Osteoblast (primary cell): ENCODE measurements around the gene TNRC18. TPM values are rescaled to one million over a fixed set of nuclear protein-coding genes. Genes with fewer than 3 reads are reported as not detected.

Source experiments
- DNase-seq: peaks from one replicate; pipeline ENCODE4 v3.0.0; 2011; ENCODE audit warnings: low spot score, mixed read lengths; ENCODE audit not compliant: insufficient read length; ENCODE audit errors: missing footprints
- H2AFZ ChIP-seq: 2 replicates; pipeline ENCODE4 v1.6.0; 2011; ENCODE audit warnings: mild to moderate bottlenecking, low read length
- H3K27ac ChIP-seq: 2 replicates; pipeline ENCODE4 v1.5.1; 2011; ENCODE audit warnings: mild to moderate bottlenecking, low read depth, low read length, moderate library complexity
- H3K27me3 ChIP-seq: 2 replicates; pipeline ENCODE4 v1.6.0; 2012; ENCODE audit warnings: mild to moderate bottlenecking, control low read depth, inconsistent platforms, low read length, moderate library complexity; ENCODE audit not compliant: insufficient read depth
- H3K36me3 ChIP-seq: 2 replicates; pipeline ENCODE4 v1.5.1; 2011; ENCODE audit warnings: mild to moderate bottlenecking, low read length, control low read depth, moderate library complexity; ENCODE audit not compliant: insufficient read depth
- H3K4me1 ChIP-seq: 2 replicates; pipeline ENCODE4 v1.5.1; 2011; ENCODE audit warnings: mild to moderate bottlenecking, low read length, control low read depth, moderate library complexity; ENCODE audit not compliant: insufficient read depth
- H3K4me2 ChIP-seq: 2 replicates; pipeline ENCODE4 v1.6.0; 2011; ENCODE audit warnings: mild to moderate bottlenecking, low read length; ENCODE audit not compliant: insufficient read depth
- H3K4me3 ChIP-seq: fragments of 200-600 bp; sonication (generic); 3 replicates; pipeline ENCODE4 v1.5.1; 2012; ENCODE audit warnings: mild to moderate bottlenecking, low read length, inconsistent platforms; ENCODE audit not compliant: insufficient read depth
- H3K79me2 ChIP-seq: 2 replicates; pipeline ENCODE4 v1.6.0; 2012; ENCODE audit warnings: mild to moderate bottlenecking, low read length, control low read depth, inconsistent platforms; ENCODE audit not compliant: insufficient read depth
- H3K9me3 ChIP-seq: 2 replicates; pipeline ENCODE4 v1.5.1; 2011; ENCODE audit warnings: low read depth, low read length, control low read depth
- H4K20me1 ChIP-seq: 2 replicates; pipeline ENCODE4 v1.6.0; 2012; ENCODE audit warnings: mild to moderate bottlenecking, low read length, control low read depth; ENCODE audit not compliant: insufficient read depth
- CTCF ChIP-seq: IDR thresholded peaks from 2 replicates; pipeline ENCODE4 v1.5.1; 2011; ENCODE audit warnings: mild to moderate bottlenecking, low read depth, low read length, moderate library complexity; ENCODE audit errors: extremely low read depth
- total RNA-seq: library from RNA; depleted of rRNA; stranded (reverse); fragments of >200 nt; gene quantifications from 2 replicates; pipeline ENCODE4 v1.2.3, GENCODE V29; 2012

The TNRC18 gene
- total RNA-seq, 1 donor = 83.6 TPM

DNA sequence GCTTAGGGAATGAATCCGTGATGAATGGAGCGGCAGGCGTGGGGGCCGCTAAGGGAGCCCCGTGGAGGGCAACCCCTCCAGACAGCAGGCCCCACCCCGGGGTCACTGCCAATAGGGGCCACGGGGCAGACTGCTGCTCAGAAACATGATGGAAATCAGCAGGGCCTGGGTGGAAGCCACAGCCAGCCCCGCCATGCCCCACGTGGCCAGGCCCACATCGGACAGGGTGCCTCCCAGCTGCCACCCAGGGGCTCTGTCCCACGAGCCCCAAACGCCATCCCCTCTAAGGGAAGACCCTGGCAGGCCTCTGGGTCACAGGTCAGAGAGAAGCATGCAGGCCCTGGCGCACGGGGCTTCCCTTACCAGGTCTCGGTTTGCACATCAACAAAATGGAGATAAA, 28.4 kb downstream of the TNRC18 start:
- Histone ChIP-seq H3K4me3 (no peak overlapping the region), H3K9me3 (no peaks in the 10 kb centered on the region), H3K4me2 (no peak overlapping the region), H3K27ac (peak overlapping the region; percentile 31), H3K36me3 (peaks cover 34% of the 10 kb centered on the region), H3K27me3 (no peaks in the 10 kb centered on the region), H3K4me1 (peaks cover 10% of the 10 kb centered on the region), H4K20me1 (peaks cover 51% of the 10 kb centered on the region), H3K79me2 (peaks cover 96% of the 10 kb centered on the region), H2AFZ (no peak overlapping the region)
- no peak for DNase-seq
- TF ChIP-seq CTCF = no peak

GRCh38 chr7:5394264-5395105, 29.1 kb downstream of the TNRC18 start:
- peak; percentile 74 for DNase-seq
- Histone ChIP-seq H3K4me2 (no peak overlapping the region), H4K20me1 (peaks cover 48% of the 10 kb centered on the region)

DNA sequence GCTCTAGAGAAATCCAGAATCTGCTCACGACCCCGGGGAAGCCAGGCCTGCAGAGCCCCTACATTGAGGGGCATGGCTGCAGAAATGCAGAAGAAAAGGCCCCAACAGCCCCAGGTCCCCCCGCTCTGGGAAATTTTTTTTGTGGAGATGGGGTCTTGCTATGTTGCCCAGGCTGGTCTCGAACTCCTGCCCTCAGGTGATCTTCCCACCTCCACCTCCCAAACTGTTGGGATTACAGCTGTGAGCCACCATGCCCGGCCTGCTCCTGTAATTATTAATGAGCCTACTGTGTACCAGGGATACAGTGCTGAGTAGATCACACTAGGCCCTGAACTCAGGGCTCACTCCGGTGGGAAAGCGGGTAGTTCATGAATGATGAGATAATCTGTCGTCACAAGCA, 29.9 kb downstream of the TNRC18 start:
- Histone ChIP-seq H4K20me1 (peaks cover 48% of the 10 kb centered on the region), H3K4me1 (peaks cover 10% of the 10 kb centered on the region), H3K36me3 (peaks cover 43% of the 10 kb centered on the region), H3K27ac (no peak overlapping the region), H2AFZ (no peak overlapping the region), H3K4me2 (no peak overlapping the region), H3K4me3 (no peak overlapping the region), H3K27me3 (no peaks in the 10 kb centered on the region), H3K9me3 (no peaks in the 10 kb centered on the region), H3K79me2 (peaks cover 92% of the 10 kb centered on the region)
- no peak for TF ChIP-seq CTCF
- DNase-seq = peak; percentile 57

More at GRCh38 chr7:5394264-5395105, 29.1 kb downstream of the TNRC18 start:
- H3K9me3 ChIP-seq = no peaks in the 10 kb centered on the region
- H3K4me1 ChIP-seq = peaks cover 10% of the 10 kb centered on the region
- H3K27me3 ChIP-seq = no peaks in the 10 kb centered on the region
- H3K27ac ChIP-seq = peak overlapping the region; percentile 31
- peaks cover 95% of the 10 kb centered on the region for H3K79me2 ChIP-seq
- H3K36me3 ChIP-seq = peaks cover 42% of the 10 kb centered on the region
- TF ChIP-seq CTCF = no peak
- no peak overlapping the region for H3K4me3 ChIP-seq
- H2AFZ ChIP-seq = no peak overlapping the region

DNA sequence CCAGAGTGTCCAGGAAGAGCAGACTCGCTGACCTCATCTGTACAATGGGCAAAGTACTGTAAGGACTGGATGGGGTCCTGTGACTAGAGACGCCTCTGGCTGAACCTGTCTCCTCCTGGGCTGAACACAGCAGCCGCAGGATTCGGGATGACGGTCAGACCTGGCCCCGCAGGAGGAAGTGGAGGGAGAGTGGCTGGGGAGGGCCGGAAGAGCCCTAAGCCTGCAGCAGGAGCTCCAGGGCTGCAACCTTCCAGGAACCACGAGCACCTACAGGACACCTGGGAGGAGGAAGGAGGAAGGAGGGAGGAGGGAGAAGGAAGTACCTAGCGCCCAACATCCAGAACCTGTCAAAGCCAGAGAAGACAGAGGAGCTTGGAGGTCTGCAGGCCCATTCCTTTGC, 30.3 kb downstream of the TNRC18 start:
- H2AFZ ChIP-seq = no peak overlapping the region
- no peak overlapping the region for H3K4me2 ChIP-seq
- H3K27me3 ChIP-seq = no peaks in the 10 kb centered on the region
- H3K4me3 ChIP-seq = no peak overlapping the region
- DNase-seq = peak; percentile 51
- TF ChIP-seq CTCF = no peak
- H3K36me3 ChIP-seq = peaks cover 43% of the 10 kb centered on the region
- H3K9me3 ChIP-seq = no peaks in the 10 kb centered on the region
- H4K20me1 ChIP-seq = peaks cover 48% of the 10 kb centered on the region
- peaks cover 89% of the 10 kb centered on the region for H3K79me2 ChIP-seq
- peaks cover 10% of the 10 kb centered on the region for H3K4me1 ChIP-seq
- H3K27ac ChIP-seq = no peak overlapping the region
